ENCODE measurements around the gene LAMA4.
"Not testable (repeated sequence)": the region's sequence is repeated elsewhere in the genome, so short reads cannot be mapped to it uniquely, and the experiment has no call there.

The LAMA4 gene

DNA sequence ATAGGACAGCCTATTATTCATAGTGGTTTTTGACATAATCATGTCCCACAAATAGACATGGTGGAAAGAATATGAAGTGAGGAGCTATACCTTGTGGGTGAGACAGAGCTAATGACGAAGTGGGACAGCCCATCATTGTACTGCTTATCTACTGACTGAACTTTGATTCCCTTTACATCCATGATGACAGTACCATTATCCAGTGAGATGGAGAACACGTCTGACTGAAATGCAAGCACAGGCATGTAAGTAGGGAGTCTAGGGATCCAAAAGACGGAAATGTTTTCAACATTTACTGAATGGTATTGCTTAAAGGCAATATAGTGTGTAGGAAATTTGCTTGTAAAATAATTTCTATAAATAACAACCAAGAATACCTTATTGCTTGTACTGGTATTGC, 123.5 kb downstream of the LAMA4 start:
- no peak for DNase-seq

DNA sequence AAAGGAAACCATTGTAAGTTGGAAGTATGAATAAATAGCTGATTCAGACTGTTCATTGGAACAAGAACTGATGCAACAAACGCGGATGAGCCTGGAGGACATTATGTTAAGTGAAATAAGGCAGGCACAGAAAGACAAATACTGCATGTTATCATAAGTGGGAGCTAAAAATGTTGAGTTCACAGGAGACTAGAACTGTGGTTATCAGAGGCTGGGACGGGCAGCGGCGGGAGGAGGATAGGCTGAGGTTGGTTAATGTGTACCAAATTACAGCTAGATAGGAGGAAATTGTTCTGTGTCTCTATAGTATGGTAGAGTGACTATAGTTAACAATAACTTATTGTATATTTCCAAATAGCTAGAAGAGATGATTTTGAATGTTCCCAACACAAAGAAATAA, 126.2 kb downstream of the LAMA4 start:
- no peak for DNase-seq

DNA sequence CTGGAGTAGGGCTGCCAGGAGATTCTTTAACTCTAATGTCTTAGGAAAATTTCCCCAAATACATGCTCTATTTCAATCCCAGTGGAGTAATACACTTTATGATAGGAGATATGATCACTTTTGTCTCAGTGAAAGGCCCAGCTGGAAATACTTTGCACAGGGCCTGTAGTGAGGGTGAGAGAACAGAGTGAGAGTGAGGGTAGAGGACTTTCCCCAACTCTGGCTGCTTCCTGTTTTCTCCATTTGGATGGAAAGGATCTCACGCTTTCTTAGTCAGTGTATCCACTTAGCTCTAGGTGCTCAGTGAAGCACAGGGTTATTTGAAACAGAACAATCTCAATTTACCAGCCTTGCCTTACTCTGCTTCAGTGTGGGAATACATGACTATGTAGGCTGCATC, 130.4 kb downstream of the LAMA4 start:
- no peak for DNase-seq

GRCh38 chr6:112122756-112123155, 131.6 kb downstream of the LAMA4 start:
- no peak for DNase-seq

DNA sequence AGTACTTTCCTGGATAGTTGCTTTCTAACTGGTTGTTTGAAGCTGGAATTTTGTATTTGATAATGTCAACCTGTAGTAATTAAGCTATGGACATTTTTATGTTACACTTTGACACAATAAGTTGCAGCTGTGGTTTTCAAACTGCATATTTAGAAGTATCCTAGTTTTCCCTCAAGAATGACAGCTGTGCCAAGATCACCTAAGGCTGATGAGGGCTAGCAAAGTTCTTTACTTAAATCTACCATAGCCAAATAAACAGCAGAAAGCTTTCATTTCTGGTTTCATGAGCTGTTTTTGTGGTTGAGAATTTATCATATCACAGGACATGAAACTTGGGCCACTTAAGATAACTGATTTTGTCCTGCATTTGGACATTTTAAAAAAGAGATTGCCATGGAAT, 136.3 kb downstream of the LAMA4 start:
- no peak for DNase-seq

DNA sequence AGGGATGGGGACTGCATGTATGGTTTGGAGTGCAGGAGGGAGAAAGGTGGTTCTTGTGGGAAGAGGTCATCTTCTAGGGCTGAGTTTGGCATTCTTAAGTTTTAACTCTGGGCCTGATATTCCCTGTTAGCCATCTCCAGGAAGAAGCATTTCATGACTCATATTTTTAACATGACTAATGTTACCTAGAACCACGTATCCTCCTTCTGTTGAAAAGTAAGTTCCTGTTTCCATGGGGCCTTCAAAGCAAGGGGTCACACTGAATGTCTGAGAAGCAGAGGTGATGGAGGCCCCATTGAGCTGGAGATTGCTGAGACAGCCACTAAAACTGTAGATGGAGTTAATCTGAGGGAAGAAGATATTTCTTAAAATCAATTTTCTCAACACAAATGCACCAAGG, 136.8 kb downstream of the LAMA4 start:
- DNase-seq, result no peak

DNA sequence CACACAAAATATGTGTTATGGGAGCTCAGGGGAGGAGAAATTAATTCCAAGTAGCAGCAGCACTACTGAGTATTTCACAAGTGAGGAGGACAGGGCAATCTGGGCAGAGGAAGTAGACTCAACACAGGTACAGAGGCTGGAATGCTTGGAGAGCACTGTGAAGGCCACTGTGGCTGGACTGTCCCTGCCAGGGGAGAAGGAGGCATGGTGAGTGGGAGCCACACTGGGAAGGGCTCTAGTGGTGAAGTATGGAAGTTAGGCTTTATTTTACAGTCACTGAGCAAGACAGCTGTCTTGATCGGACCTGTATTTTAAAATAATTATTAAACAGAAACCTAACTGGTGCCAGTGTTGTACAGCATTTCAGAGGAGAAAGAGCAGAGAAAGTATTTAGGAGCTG, 138.1 kb downstream of the LAMA4 start:
- DNase-seq, result no peak

DNA sequence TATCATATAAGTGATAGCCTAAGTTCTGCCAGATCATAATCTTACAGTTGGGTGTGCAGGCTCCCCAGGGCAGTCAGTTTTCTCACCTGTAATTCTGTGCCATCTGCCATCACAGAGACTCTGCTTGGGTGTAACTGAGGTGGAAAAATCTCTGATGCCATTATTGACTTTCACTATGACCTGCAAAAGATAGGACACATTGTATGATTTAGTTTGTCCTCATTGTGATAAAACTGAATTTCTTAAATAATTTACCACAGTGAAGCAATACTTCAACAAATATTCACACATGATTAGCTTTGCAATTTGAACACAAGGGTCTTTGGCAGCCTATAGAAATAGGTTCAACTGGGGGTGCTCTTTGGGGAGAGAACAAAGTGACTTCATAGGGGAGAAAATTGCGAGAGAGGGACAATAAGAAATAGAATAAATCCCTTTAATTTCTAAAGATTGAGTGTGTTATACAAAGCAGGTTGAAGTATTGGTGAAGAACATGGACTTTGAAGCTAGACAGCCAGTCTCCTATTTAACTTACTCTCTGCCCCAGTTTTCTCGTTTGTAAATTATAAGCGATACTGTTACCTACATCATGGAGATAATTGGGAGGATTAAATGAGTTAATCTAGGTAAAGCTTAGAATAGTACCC, 139.7 kb downstream of the LAMA4 start:
- no peak for DNase-seq

GRCh38 chr6:112113918-112114317, 140.4 kb downstream of the LAMA4 start:
- DNase-seq, result no peak

DNA sequence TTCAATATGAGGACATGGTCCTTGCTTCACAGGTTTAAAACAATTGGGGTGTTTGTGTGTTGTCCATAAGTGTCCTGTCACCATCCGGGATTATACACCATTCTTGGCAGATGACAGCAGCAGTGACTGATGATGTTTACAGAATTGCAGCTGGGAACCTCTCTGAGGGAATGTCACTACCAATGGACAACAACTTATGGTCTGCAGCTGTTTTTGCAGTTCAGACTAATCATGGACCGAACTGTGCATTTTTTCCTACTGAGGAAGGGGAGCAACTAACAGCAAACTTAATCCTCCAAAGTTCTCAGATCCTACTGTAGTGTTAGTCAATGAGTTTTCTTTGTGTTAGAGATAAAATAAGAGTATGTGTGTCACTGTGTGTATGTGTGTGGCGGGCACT, 140.9 kb downstream of the LAMA4 start:
- DNase-seq, result no peak

GRCh38 chr6:112109262-112109661, 145.1 kb downstream of the LAMA4 start:
- no peak for DNase-seq

- DNase-seq, result no peak
Observed at GRCh38 chr6:112106562-112106961, 147.8 kb downstream of the LAMA4 start.

DNA sequence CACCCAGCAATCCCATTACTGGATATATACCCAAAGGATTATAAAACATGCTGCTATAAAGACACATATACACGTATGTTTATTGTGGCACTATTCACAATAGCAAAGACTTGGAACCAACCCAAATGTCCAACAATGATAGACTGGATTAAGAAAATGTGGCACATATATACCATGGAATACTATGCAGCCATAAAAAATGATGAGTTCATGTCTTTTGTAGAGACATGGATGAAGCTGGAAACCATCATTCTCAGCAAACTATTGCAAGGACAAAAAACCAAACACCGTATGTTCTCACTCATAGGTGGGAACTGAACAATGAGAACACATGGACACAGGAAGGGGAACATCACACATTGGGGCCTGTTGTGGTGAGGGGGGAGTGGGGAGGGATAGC, 148.3 kb downstream of the LAMA4 start:
- DNase-seq, result not testable (repeated sequence)

DNA sequence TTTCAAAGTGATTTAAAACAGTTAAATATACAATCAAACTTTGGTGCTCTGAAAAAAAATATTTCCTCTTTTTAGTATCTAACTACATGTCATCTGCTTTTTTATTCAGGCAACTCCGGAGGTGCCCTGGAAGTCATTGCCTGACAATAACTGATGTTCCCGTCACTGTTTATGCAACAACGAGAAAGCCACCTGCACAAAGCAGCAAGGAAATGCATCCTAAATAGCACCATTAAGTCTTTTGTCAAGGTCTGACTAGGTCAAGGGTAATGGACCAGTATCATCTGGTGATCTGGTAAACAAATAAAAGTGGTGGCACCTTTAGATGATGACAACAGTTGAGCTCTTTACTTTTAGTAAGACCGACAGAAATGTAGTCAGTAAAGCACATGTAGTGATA, 153.8 kb downstream of the LAMA4 start:
- no peak for DNase-seq

DNA sequence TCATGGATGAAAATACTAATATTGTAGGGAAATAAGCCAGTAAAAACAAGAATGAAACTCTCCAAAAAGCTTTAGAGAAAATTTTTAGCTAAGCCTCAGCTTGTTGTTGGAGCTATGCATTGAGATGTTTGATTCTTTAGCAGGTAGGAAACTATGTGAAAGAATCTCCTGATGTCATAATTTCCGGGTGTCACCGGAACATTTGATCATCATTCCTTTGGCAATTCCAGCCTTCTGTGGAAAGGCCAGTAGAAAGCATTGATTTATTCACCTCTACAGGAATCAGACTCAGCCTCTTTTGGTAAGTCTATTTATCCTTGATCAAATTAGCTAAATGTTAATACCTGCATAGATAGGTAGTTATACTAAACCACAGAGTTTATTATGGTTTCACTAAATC, 157.5 kb downstream of the LAMA4 start:
- DNase-seq, result no peak

DNA sequence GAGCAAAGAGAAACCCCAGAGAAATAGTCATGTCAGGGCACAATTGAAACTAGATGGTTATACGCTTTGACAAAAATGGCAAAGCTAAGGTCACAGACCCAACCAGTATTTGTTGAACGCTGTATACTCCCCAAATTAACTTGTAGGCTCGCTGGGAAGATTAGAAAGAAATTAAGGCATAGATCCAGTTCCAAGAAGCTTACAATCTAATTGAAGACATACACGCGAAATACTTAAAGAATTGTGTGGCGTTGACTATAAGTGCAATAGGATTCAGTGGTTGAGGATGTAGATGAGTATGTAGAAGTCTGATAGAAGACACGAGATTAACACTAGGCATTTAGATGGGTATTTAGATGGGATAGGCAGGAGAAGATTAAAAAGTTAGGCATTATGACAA, 166.5 kb downstream of the LAMA4 start:
- no peak for DNase-seq

- DNase-seq, result peak; percentile 95
Observed at GRCh38 chr6:112087136-112087911, 167.0 kb downstream of the LAMA4 start, which contains the start of the genes FAM229B and TUBE1. Gene FAM229B, plus strand, starts transcription at chr6:112087591. Its CDS starts 11,693 bp downstream, at chr6:112099284. Gene TUBE1, minus strand, starts transcription at chr6:112087482. Its CDS starts 48 bp downstream, at chr6:112087434.

- no peak for DNase-seq
Observed at GRCh38 chr6:112086744-112087135, 167.6 kb downstream of the LAMA4 start.

- no peak for DNase-seq
Observed at GRCh38 chr6:112085286-112086065, 168.9 kb downstream of the LAMA4 start.

DNA sequence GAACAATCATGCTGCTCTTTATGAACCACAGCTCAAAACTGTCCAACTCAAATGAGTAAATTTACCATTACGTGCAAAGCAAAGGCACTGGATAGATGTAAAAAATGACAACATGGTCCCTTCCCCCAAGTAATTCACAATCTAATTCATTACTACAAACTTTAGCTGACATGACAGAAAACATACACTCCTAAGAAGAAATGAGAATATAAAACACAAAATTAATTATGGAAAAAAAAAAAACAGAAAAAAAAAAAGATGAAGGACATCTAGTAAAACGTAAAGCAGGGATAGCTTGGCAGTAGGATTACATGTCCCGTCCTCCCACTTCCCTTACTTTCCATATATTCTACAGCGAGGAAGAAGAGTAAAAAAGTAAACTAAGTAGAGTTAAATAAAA, 172.8 kb downstream of the LAMA4 start:
- DNase-seq, result no peak

DNA sequence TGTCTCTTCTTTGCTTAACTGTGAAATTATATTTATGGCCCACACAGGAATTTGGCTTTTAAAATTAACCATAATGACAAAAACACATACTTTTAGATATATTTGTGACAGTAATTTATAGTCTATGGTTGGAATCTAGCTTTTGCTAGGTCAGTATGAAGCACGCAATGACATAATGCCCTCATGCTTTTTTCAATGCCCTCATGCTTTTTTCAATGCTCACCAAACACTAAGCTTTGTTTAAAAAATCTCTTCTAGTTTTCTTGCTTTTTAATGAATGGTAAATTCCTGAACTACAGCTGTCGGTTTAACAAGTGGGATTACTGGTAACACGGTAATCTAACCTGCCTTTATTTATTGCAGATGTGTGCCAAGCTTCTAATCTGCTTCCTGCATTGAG, 187.8 kb downstream of the LAMA4 start:
- DNase-seq, result no peak

- DNase-seq, result no peak
Observed at GRCh38 chr6:112065426-112065986, 188.9 kb downstream of the LAMA4 start.

DNA sequence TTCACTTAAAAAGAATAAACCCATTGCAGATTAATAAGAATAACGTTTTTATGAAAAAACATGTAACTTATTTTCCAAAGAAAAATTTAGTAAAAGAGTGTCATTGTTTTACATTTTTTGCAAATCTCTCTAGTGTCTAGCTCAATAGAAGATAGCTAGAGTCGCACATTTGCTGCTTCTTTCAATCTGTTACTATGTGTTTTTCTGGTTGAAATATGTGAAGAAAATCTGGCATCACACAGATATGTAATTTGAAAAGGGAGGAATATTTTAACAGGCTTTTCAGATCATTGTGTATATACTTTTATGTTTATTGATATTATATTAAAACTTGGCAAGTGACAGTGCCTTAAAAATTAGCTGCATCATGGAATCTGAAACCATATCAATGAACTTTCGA, 191.4 kb downstream of the LAMA4 start:
- no peak for DNase-seq

All from left hindlimb (tissue), 1 donor.